Stimulated activated CD4-positive, alpha-beta T cell treated with anti-CD3 and anti-CD28 coated beads, Interleukin-15, amount 100 ng/mL, for 48 hours (primary cell): ENCODE measurements around the gene THSD4.

Experiments used
- DNase-seq, 2 donors: peaks; one replicate each; pipeline ENCODE4 v3.0.0-alpha.2; 2020; ENCODE audit warnings: low read depth in 2 of 2

The THSD4 gene

DNA sequence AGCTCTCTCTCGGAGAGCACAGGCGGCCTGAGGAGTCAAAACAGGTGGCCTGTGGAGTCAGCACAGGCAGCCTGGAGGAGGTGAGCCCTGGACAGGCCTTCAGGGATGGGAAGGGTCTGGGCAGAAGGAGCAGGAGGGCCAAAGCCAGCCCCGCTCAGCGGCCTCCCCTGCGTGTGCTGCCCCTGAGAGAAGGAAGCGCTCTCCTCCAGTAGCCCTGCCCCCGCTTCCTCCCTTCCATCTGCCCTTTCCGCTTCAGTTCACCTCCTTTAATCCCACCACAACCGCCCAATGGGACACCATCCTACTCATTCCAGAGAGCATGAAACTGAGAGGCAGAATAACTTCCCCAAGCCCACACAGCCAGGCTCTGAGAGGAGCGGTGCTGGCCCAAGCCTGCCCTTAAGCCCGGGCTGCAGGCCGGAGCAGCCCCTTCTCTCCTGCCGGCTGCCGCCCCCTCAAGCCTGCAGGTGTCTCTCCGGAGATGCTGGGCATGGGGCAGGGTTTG is 691.9 kb downstream of the THSD4 start:
- no peak for DNase-seq

DNA sequence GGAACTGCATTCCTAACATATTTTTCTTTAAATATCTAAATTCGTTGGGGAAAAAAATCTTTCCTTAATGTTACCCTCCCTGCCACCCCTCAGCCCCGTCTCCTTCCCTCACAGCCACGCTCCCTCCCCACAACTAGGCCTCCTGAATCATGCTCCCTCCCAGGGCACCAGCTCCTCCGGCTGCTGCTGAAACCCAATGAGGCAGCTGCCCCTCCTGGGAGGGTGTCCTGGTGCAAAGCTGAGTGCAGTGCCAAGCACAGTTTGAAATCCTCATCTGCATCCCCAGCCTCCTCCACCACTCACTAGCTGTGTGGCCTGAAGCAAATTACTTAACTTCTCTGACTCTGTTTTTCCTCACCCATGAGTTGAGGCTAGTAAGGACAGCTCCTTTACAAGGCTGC is 692.4 kb downstream of the THSD4 start:
- DNase-seq = no peak

GRCh38 chr15:71808311-71809020 is 693.2 kb downstream of the THSD4 start:
- DNase-seq = no peak

DNA sequence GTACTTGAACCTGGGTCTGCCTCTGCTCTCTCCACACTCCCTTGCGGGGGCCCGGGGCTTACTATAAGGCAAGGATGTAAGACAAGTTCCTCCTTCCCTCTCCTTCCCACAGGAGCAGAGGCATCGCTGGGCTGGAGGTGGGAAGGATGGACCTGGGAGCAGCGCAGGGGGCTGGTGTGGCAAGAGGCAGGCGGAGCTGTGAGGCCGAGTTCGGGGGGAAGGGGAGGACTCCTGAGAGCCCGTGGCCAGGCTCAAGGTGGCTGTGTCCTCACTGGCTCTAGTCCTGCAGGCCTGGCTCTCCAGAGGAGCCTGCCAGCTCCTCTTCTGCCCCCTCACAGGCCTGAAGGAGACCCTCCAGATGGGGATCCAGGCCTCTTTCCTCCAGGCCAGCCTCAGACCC is 694.1 kb downstream of the THSD4 start:
- DNase-seq = no peak

- DNase-seq = no peak
Observed at GRCh38 chr15:71810256-71811035, 695.2 kb downstream of the THSD4 start, which contains the start of gene NR2E3. Gene NR2E3 (plus strand): TSS chr15:71810554. CDS start chr15:71810744, 190 bp downstream.

- DNase-seq = no peak
Observed at GRCh38 chr15:71811036-71811736, 695.9 kb downstream of the THSD4 start.

GRCh38 chr15:71811752-71812735 is 696.8 kb downstream of the THSD4 start:
- no peak for DNase-seq

DNA sequence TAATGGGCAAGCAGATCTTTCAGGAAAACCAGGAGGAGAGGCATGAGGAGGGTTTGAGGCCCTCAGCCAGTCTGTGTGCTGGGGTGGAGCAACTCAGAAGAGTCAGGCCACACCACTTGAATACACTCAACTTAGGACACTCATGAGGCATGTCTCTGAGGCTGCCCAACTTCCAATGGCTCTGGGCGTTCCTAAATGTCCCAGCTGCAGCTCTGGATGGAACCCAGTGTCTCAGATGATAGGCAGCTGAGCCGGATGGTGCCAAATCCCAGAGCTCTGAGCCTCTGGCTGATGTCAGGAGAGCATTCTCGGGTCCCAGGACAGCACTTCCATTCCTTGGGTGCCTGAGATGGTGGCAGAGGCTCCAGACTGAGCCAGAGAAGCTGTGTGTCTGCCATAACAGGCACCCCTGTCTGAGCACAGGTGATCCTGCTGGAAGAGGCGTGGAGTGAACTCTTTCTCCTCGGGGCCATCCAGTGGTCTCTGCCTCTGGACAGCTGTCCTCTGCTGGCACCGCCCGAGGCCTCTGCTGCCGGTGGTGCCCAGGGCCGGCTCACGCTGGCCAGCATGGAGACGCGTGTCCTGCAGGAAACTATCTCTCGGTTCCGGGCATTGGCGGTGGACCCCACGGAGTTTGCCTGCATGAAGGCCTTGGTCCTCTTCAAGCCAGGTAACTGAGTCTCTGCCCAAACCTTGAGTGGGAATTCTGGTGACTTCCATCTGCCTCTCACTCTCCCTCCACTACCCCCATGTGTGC is 697.9 kb downstream of the THSD4 start:
- no peak for DNase-seq

GRCh38 chr15:71813723-71814470 is 698.6 kb downstream of the THSD4 start:
- DNase-seq = no peak

GRCh38 chr15:71815301-71815700 is 700.0 kb downstream of the THSD4 start:
- DNase-seq = no peak

DNA sequence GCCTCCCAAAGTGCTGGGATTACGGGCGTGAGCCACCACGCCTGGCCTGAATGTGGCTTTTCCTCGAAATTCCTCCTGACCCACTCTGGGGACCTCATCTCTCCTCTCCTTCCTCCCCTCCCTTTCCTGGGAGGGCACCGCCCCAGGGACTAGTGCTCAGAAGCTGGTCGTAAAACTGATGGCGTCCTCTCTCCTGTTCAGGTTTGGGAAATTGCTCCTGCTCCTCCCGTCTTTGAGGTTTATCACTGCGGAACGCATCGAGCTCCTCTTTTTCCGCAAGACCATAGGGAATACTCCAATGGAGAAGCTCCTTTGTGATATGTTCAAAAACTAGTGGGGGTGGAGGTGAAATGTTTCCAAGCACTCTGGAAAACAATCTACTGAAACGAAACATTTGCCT is 702.1 kb downstream of the THSD4 start:
- no peak for DNase-seq

DNA sequence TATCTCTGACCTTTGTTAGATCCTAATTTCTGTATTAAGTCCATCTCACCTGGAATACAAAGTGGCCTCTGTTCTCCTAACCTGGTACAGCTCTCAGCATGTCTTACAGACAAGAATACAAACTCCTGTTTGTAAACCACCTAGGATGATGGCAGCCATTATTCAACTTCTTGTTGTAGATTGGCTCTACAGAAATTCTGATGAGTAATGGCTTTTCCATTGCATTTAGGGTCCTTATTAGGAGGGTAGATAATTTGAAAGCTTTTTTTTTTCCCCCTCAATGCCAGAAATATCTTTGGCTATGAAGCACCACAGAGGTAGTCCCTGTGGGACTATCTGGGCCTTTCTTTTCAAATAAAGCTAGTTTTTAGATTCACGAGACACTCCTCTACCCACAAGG is 704.9 kb downstream of the THSD4 start:
- no peak for DNase-seq

- no peak for DNase-seq
Observed at GRCh38 chr15:71821547-71822129, 706.4 kb downstream of the THSD4 start.

GRCh38 chr15:71822890-71823630 is 707.8 kb downstream of the THSD4 start:
- no peak for DNase-seq

- DNase-seq = no peak
Observed at GRCh38 chr15:71823801-71824200, 708.5 kb downstream of the THSD4 start.

DNA sequence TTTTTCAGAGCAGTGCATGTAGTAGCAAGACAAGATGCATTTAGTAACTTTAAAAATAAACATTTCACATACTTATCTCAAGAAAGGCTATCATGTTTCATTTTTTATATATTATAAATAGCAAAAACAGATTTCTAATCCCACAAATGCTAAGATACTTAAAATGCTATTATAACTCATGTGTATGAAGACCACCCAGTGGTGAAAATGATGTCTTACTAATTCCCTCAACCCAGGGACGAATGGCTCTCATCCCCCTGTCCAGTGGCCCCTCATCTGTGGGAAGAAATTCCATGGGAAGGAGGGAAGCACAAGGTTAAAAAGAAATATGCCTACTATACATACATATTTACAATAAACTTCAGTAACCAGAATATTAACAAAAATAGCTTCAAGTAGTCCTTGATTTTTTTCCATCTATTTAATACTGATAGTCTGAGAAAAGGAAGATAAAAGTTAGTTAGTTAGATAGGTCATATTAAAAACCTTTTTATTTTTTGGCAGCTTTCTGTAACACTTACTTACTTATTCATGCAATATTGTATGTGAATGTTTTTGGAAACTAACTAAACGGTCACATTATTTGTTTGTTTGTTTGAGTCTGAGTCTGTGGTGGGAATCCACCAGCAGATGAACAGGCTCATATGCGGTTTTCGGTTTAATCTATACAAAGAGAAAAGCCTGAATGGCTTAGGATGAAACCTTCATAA is 709.9 kb downstream of the THSD4 start:
- no peak for DNase-seq

GRCh38 chr15:71826196-71826595 is 710.9 kb downstream of the THSD4 start:
- no peak for DNase-seq

- no peak for DNase-seq
Observed at GRCh38 chr15:71830981-71831380, 715.7 kb downstream of the THSD4 start.
